Ovary (tissue), 9 donors: Measurements from ENCODE around the gene PWP1. TPM values are rescaled to one million over a fixed set of nuclear protein-coding genes. Genes with fewer than 3 reads are reported as not detected.

Source experiments
- DNase-seq, 5 donors: peaks; one replicate each; pipeline ENCODE4 v3.0.0-alpha.2; 2019 to 2020
- H3K27ac ChIP-seq, 2 donors: fragments of 200-600 bp; one replicate each; pipeline versions ENCODE4 v1.5.1 to v1.8.0; 2019 to 2022
- H3K27me3 ChIP-seq: fragments of 200-600 bp; one replicate; pipeline ENCODE4 v1.8.0; 2022
- H3K36me3 ChIP-seq: fragments of 200-600 bp; sonication (generic); one replicate; pipeline ENCODE4 v1.5.1; 2019
- H3K4me1 ChIP-seq: one replicate; pipeline ENCODE4 v1.8.1; 2013; ENCODE audit warnings: mild to moderate bottlenecking, moderate library complexity; ENCODE audit not compliant: insufficient read depth
- H3K4me3 ChIP-seq: fragments of 200-600 bp; sonication (generic); one replicate; pipeline ENCODE4 v1.5.1; 2017
- H3K9me3 ChIP-seq, 2 donors: fragments of 200-600 bp in 1 of 2; sonication (generic) in 1 of 2; one replicate each; pipeline versions ENCODE4 v1.5.1 to v1.8.1; 2013 to 2019; ENCODE audit warnings: mild to moderate bottlenecking in 1 of 2, moderate library complexity in 1 of 2
- EP300 ChIP-seq: sonication (generic); formaldehyde crosslinking; IDR thresholded peaks from one replicate; pipeline ENCODE4 v1.6.1; 2017; ENCODE audit warnings: antibody characterized with exemption
- POLR2A ChIP-seq: fragments of 450-650 bp; IDR thresholded peaks from one replicate; pipeline ENCODE4 v1.6.1; 2017; ENCODE audit warnings: antibody characterized with exemption, mild to moderate bottlenecking, moderate library complexity
- WGBS, 3 donors: extraction: QIAGEN DNeasy Blood & Tissue Kit in 1 of 3; methylation state at CpG; one replicate each; pipeline versions ENCODE4 v1.1.5 to v1.1.7; 2013 to 2017; 5-methylcytosine and 5-hydroxymethylcytosine counted together
- intact Hi-C, 4 donors: fragments of 100-400 bp; cut with DNase I; formaldehyde crosslinking; loops; one replicate each; pipeline versions ENCODE4 v1.11.0 to v1.15.1; 2022 to 2023
- polyA plus RNA-seq, 2 donors: library from polyadenylated mRNA; stranded (reverse); fragments of 200-250 nt in 1 of 2; fragments of 350-450 nt in 1 of 2; fragmentation: Illumina TruSeq in 1 of 2; extraction: RNeasy Lipid Tissue Mini Kit (QIAGEN cat#74804) in 1 of 2; gene quantifications; one replicate each; pipeline ENCODE4 v1.2.3, GENCODE V29; 2013 to 2014
- total RNA-seq, 7 donors: library from RNA; depleted of rRNA in 2 of 7; stranded (reverse); fragments of >200 nt in 2 of 7; fragmentation: NEBNext Ultra II Directional in 3 of 7; extraction: Animal tissue kit (Norgen Biotek cat#: 25700) in 3 of 7; gene quantifications; one replicate each; pipeline versions ENCODE4 v1.1.0 to v1.2.4, GENCODE V29; 2016 to 2023
- TF ChIP-seq, protein P1 (sequence below), 3 donors: fragments of 450-650 bp in 2 of 3; fragments of 200-600 bp in 1 of 3; IDR thresholded peaks; one replicate each; pipeline versions ENCODE4 v1.5.1 to v1.8.0; 2016 to 2022; ENCODE audit warnings: antibody characterized with exemption in 3 of 3, mild to moderate bottlenecking in 1 of 3
- donor health status: DM: no; HTN: no; CAD: no; lungs with moderate emphysema.
- donor health status: DM: no; HTN: no; CAD: no.
- donor health status: Bipolar disorder and iron deficiency.
- donor health status: DM: yes; HTN: yes; CAD: no.
- donor health status: DM: no; HTN: no; CAD: no.
- donor health status: DM: yes; HTN: yes; CAD: no.

Gene PWP1
- total and polyA plus RNA-seq, 9 donors: 30.1 to 86.7 (median 34.4) TPM

DNA sequence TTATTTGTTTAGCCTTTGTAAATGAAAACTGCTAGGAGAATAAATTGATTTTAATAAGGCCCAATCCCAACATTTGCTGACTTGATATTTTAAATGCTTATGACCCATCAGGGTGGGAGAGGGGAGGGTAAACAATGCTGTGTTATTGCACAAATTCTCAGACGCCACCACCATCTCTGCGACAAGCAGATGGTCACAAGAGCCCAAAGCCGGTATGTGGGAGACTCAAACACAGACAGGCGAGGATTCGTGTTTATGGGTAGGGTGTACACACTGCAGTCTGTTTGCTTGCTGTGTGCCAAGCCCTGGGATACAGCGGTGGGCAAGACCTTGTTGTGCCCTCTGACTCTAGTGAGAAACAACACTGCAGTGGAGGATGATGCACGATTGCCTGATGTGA, 39.2 kb upstream of the PWP1 start:
- no peaks in the 10 kb centered on the region for H3K27me3 ChIP-seq
- no peak for DNase-seq
- TF ChIP-seq, protein P1, sequence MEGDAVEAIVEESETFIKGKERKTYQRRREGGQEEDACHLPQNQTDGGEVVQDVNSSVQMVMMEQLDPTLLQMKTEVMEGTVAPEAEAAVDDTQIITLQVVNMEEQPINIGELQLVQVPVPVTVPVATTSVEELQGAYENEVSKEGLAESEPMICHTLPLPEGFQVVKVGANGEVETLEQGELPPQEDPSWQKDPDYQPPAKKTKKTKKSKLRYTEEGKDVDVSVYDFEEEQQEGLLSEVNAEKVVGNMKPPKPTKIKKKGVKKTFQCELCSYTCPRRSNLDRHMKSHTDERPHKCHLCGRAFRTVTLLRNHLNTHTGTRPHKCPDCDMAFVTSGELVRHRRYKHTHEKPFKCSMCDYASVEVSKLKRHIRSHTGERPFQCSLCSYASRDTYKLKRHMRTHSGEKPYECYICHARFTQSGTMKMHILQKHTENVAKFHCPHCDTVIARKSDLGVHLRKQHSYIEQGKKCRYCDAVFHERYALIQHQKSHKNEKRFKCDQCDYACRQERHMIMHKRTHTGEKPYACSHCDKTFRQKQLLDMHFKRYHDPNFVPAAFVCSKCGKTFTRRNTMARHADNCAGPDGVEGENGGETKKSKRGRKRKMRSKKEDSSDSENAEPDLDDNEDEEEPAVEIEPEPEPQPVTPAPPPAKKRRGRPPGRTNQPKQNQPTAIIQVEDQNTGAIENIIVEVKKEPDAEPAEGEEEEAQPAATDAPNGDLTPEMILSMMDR (IDR thresholded peaks at IDR 0.05): no peak
- TF ChIP-seq EP300: no peak
- no peak for TF ChIP-seq POLR2A
- no peak overlapping the region for H3K27ac ChIP-seq
- intact Hi-C loops: no loop called here
- no peaks in the 10 kb centered on the region for H3K4me1 ChIP-seq
- no peaks in the 10 kb centered on the region for H3K9me3 ChIP-seq
- H3K36me3 ChIP-seq: no peaks in the 10 kb centered on the region
- H3K4me3 ChIP-seq: no peak overlapping the region
- 88 to 91% (median 90%) methylated on average over 7 of the region's 7 CpGs for WGBS, 3 donors

DNA sequence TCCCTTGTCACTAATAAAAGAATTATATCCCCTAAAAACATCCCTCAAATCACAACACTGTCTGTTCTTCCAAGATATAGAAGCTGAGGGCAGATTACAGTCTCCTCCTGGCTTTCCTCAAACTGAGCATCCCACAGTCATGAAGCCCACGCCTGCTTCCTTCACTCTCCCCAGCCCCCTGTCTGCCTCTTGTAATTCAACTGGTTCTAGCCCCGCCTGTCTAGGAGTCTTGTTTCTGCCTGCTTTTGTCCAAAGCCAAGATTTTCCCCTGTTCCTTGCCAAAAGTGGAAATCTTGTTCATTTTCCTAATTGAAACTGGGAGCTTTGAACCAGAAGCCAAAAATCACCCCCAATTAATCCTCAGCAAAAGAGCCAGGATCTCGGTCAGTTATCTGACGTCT, 35.9 kb upstream of the PWP1 start:
- Histone ChIP-seq H3K27ac (no peak overlapping the region), H3K4me1 (no peaks in the 10 kb centered on the region), H3K36me3 (no peaks in the 10 kb centered on the region), H3K9me3 (no peaks in the 10 kb centered on the region), H3K4me3 (no peak overlapping the region), H3K27me3 (no peaks in the 10 kb centered on the region)
- TF ChIP-seq, protein P1 (IDR thresholded peaks at IDR 0.05): no peak
- TF ChIP-seq EP300 (no peak), POLR2A (no peak)
- DNase-seq: no peak
- 2 to 4% (median 4%) methylated on average over 4 of the region's 4 CpGs for WGBS, 3 donors
- intact Hi-C loops: no loop called here

DNA sequence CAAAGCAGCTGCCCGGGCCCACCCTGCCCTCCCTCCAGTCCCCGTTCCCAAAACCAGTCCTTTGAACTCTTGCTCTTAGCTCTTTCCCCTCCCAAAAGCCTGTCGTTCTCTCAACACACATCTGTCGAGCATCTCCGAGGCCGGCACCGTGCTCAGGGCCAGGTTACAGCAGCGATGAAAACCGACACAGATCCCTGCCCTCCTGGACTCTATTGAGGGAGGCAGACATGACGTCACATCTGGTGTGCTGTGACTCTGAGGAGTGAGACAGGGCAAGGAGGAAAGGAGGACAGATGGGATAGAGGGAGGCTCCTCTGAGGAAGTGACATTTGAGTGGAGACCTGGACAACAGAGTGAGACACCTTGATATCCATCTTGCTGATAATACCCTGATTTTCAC, 34.6 kb upstream of the PWP1 start:
- H3K27ac ChIP-seq: no peak overlapping the region
- no peaks in the 10 kb centered on the region for H3K4me1 ChIP-seq
- H3K4me3 ChIP-seq: no peak overlapping the region
- H3K27me3 ChIP-seq: no peaks in the 10 kb centered on the region
- H3K36me3 ChIP-seq: no peaks in the 10 kb centered on the region
- 14 to 31% (median 16%) methylated on average over 10 of the region's 10 CpGs for WGBS, 3 donors
- intact Hi-C loops: no loop called here
- DNase-seq: no peak
- no peaks in the 10 kb centered on the region for H3K9me3 ChIP-seq
- TF ChIP-seq EP300 (no peak), POLR2A (no peak)
- TF ChIP-seq, protein P1 (IDR thresholded peaks at IDR 0.05): no peak

DNA sequence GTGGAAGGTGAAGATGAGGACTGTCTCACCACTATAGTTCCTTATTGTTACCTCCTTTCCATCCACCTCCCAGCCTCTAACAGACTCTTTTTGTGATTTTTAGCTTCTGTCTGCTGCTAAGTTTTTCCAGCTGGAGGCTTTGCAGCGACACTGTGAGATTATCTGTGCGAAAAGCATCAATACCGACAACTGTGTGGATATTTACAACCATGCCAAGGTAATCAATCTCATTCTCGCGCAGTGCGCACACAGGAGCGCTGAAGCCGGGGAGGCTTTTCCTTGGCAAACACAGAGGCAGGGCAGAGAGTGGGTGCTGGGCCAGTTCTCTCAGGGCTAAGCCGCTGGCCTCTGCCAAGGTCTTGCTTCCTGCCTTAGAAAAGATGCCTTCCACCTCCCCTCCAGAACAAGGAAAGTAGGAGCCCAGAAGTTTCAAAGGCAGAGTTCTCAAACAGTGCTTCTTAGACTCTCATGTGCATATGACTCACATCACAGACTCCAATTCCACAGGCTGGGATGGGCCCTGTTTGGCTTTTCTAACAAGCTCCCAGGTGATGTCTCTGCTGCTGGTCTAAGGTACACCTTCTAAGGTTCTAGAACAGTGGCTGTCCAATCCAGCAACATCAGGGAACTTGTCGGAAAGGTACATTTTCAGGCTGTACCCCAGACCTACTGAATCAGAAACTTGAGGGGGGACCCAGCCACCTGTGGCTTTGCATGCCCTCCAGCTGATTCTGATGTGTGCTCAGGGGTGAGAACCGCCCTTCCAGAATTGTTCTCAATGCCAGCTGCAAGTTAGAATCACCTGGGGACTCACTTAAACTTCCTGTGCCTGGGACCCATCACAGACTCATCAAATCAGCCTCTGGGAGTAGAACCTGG, 33.8 kb upstream of the PWP1 start:
- H3K27ac ChIP-seq: no peak overlapping the region
- H3K4me1 ChIP-seq: no peaks in the 10 kb centered on the region
- TF ChIP-seq POLR2A (no peak), EP300 (no peak)
- TF ChIP-seq, protein P1 (IDR thresholded peaks at IDR 0.05): no peak
- intact Hi-C loops: no loop called here
- 23 to 35% (median 24%) methylated on average over 11 of the region's 11 CpGs for WGBS, 3 donors
- H3K36me3 ChIP-seq: no peaks in the 10 kb centered on the region
- H3K9me3 ChIP-seq: no peaks in the 10 kb centered on the region
- no peak overlapping the region for H3K4me3 ChIP-seq
- DNase-seq: no peak
- H3K27me3 ChIP-seq: no peaks in the 10 kb centered on the region
